K562 (cell line): ENCODE data around the gene PAQR6. TPM values are rescaled to one million over a fixed set of nuclear protein-coding genes. Genes with fewer than 3 reads are reported as not detected.

Experiments
- CHD4 ChIP-seq: fragments of 200-600 bp; sonication (generic); IDR thresholded peaks from 3 replicates; pipeline ENCODE4 v1.6.1; 2012; ENCODE audit warnings: low read depth, mild to moderate bottlenecking, mixed read lengths, low read length, inconsistent platforms; ENCODE audit not compliant: insufficient read depth, insufficient replicate concordance, poor library complexity, severe bottlenecking
- CUX1 ChIP-seq: fragments of 200-800 bp; sonication (Bioruptor generic); IDR thresholded peaks from 2 replicates; pipeline ENCODE4 v1.6.1; 2016; ENCODE audit warnings: missing genetic modification characterization, missing compliant biosample characterization
- ETV1 ChIP-seq: fragments of 450-650 bp; conservative IDR thresholded peaks from 2 replicates; pipeline ENCODE4 v1.6.1; 2016; ENCODE audit warnings: missing genetic modification characterization, control low read depth, low read depth, missing compliant biosample characterization
- FOXA3 ChIP-seq, 2 experiments: fragments of 450-650 bp in 1 of 2; sonication (generic) in 1 of 2; formaldehyde crosslinking; IDR thresholded peaks in 1 of 2; conservative IDR thresholded peaks in 1 of 2; 2 replicates each; pipeline versions ENCODE4 v1.4.0 to v1.8.0; 2020 to 2022; ENCODE audit warnings: mild to moderate bottlenecking in 2 of 2, missing genetic modification reagents in 1 of 2
- GATAD2A ChIP-seq: fragments of 450-650 bp; IDR thresholded peaks from 2 replicates; pipeline ENCODE4 v1.6.1; 2017
- HDAC2 ChIP-seq: fragments of 450-650 bp; IDR thresholded peaks from 2 replicates; pipeline ENCODE4 v1.6.1; 2016; ENCODE audit warnings: mild to moderate bottlenecking
- HMG20A ChIP-seq: fragments of 450-650 bp; formaldehyde crosslinking; conservative IDR thresholded peaks from 2 replicates; pipeline ENCODE4 v1.4.0; 2020; ENCODE audit warnings: mild to moderate bottlenecking, mixed read lengths
- KDM1A ChIP-seq, 2 experiments: fragments of 450-650 bp; IDR thresholded peaks; 2 replicates each; pipeline ENCODE4 v1.6.1; 2016; ENCODE audit warnings: mild to moderate bottlenecking in 2 of 2
- MTA2 ChIP-seq: fragments of 450-650 bp; IDR thresholded peaks from 2 replicates; pipeline ENCODE4 v1.6.1; 2016; ENCODE audit warnings: low read depth
- TCF7L2 ChIP-seq: fragments of 150-350 bp; IDR thresholded peaks from 2 replicates; pipeline ENCODE4 v1.6.1; 2016; ENCODE audit warnings: low read depth, mild to moderate bottlenecking, low read length, moderate library complexity
- THRB ChIP-seq: fragments of 450-650 bp; formaldehyde crosslinking; conservative IDR thresholded peaks from 2 replicates; pipeline ENCODE4 v1.4.0; 2022; ENCODE audit warnings: mild to moderate bottlenecking, missing genetic modification characterization
- XRCC3 ChIP-seq: fragments of 450-650 bp; IDR thresholded peaks from 2 replicates; pipeline ENCODE4 v1.6.1; 2017; ENCODE audit warnings: mild to moderate bottlenecking, moderate library complexity
- ZMIZ1 ChIP-seq, 2 experiments: fragments of 150-350 bp in 1 of 2; IDR thresholded peaks; 2 replicates each; pipeline ENCODE4 v1.6.1; 2012 to 2016; ENCODE audit warnings: low read depth in 2 of 2, low read length in 2 of 2, mild to moderate bottlenecking in 1 of 2, moderate library complexity in 1 of 2
- ZNF253 ChIP-seq: fragments of 250-450 bp; sonication (Bioruptor Pico); conservative IDR thresholded peaks from 2 replicates; pipeline ENCODE4 v1.6.1; 2021; ENCODE audit warnings: mild to moderate bottlenecking
- ZNF740 ChIP-seq, 3 experiments: fragments of 200-800 bp in 1 of 3; sonication (Bioruptor generic) in 1 of 3; sonication (generic) in 1 of 3; formaldehyde crosslinking in 1 of 3; IDR thresholded peaks; 2 replicates each; pipeline versions ENCODE4 v1.6.1 to v1.8.0; 2016 to 2022; ENCODE audit warnings: mild to moderate bottlenecking in 2 of 3, missing compliant biosample characterization in 2 of 3, missing genetic modification characterization in 2 of 3, missing genetic modification reagents in 1 of 3
- ZSCAN29 ChIP-seq: fragments of 450-650 bp; IDR thresholded peaks from 2 replicates; pipeline ENCODE4 v1.6.1; 2017
- polyA plus RNA-seq, 8 experiments: library from polyadenylated mRNA; depleted of rRNA in 4 of 8; stranded (reverse) in 5 of 8; unstranded in 3 of 8; fragments of >200 nt; fragmentation: Nextera tagmentation in 2 of 8; fragmentation: Illumina TruSeq in 1 of 8; extraction: Ambion mirVana in 2 of 8; extraction: Trizol in 1 of 8; gene quantifications; 2 replicates each; pipeline versions ENCODE4 v1.2.1 to v1.2.3, GENCODE V29; 2011 to 2014; ENCODE audit warnings: inconsistent platforms in 1 of 8, missing spikeins in 1 of 8
- total RNA-seq, 7 experiments: library from RNA; depleted of rRNA in 6 of 7; stranded (reverse); fragments of >200 nt in 6 of 7; fragmentation: Illumina TruSeq in 2 of 7; extraction: Trizol in 2 of 7; gene quantifications; 2 replicates each; pipeline versions ENCODE4 v1.2.1 to v1.2.3, GENCODE V29; 2011 to 2021; ENCODE audit warnings: low replicate concordance in 1 of 7

Gene PAQR6
- total and polyA plus RNA-seq, 9 of the 15 experiments (the other 6 are each of a cell fraction or from before 2014, with no cell fraction given): 0.07 to 1.8 (median 0.62) TPM

- no peak for TF ChIP-seq ZNF740 (CRISPR knock-in tag; IDR thresholded peaks at IDR 0.05)
- no peak for TF ChIP-seq ZNF740 (tag; IDR thresholded peaks at IDR 0.05)
- TF ChIP-seq THRB (CRISPR knock-in tag): no peak
- no peak for TF ChIP-seq FOXA3 (CRISPR knock-in tag; conservative IDR thresholded peaks at IDR 0.05 in 1 of 2, IDR thresholded peaks at IDR 0.05 in 1 of 2)
- no peak for TF ChIP-seq KDM1A (IDR thresholded peaks at IDR 0.05)
- TF ChIP-seq ZNF253 (CRISPR knock-in tag): no peak
- TF ChIP-seq HMG20A (CRISPR knock-in tag): no peak
- TF ChIP-seq ZMIZ1 (IDR thresholded peaks at IDR 0.05; ENCODE audit: low read depth in 2 of 2, low read length in 2 of 2): no peak; a peak in 1 of 4 replicates
- 0 out of 2 replicates have a peak, but pooled peaks have one; percentile 12 for TF ChIP-seq HDAC2
- TF ChIP-seq MTA2: no peak
- no peak for TF ChIP-seq CUX1
- TF ChIP-seq ETV1 (tag): peak; percentile 97
- no peak for TF ChIP-seq XRCC3
- TF ChIP-seq ZSCAN29: no peak
- no peak for TF ChIP-seq GATAD2A
- no peak for TF ChIP-seq TCF7L2
- TF ChIP-seq CHD4: no peak
Measured at GRCh38 chr1:156282479-156283222, 34.8 kb upstream of the PAQR6 start, which contains the start of gene SMG5 (continued).
